Measurements from ENCODE around the gene CMYA5. TPM values are rescaled to one million over a fixed set of nuclear protein-coding genes. Genes with fewer than 3 reads are reported as not detected.

Gene CMYA5
- total and polyA plus RNA-seq, 2 of the 4 experiments (the other 2 are of a cell fraction) = 0.39 to 0.90 TPM

DNA sequence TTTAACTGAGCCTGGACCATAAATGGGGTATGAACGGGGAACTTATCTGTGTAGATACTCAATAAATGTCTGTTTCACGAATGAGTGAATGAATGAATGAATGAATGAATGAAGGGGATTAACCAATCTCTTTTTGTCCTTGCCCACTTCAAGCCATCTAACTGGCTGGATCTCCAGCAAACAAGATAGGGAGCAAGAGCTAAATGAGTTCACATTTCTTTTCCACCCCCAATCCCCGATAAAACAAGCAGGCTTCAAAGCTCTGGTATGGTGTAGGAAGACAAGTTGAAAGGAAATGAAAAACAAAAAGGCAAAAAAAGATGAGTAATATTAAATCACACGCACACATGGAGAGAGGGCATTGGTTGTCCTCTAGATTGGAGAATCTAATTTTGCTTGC lies 84.0 kb downstream of the CMYA5 start:
- Histone ChIP-seq H2AK9ac (replicated peaks; ENCODE audit: low read depth, low read length, poor library complexity) (no peak overlapping the region), H4K20me1 (ENCODE audit: insufficient read depth, low read length) (no peaks in the 10 kb centered on the region), H3K79me1 (ENCODE audit: low read depth in 1 of 2, low read length in 2 of 2) (no peaks in the 10 kb centered on the region), H2BK5ac (ENCODE audit: low read depth, low read length, poor library complexity, severe bottlenecking) (no peak overlapping the region), H3K9ac (ENCODE audit: low read depth, low read length) (no peak overlapping the region), H3K23ac (ENCODE audit: low read depth, low read length) (no peak overlapping the region), H2AK5ac (ENCODE audit: low read depth, low read length) (no peak overlapping the region), H3K4me3 (ENCODE audit: insufficient read depth, low read depth, low read length) (no peak overlapping the region), H4K8ac (ENCODE audit: low read depth in 2 of 2, low read length in 2 of 2) (no peak overlapping the region), H3K9me1 (ENCODE audit: insufficient read depth, low read length) (no peaks in the 10 kb centered on the region), H3K18ac (ENCODE audit: low read depth, low read length) (no peak overlapping the region), H3K27me3 (ENCODE audit: control insufficient read depth, insufficient read depth, low read length) (no peaks in the 10 kb centered on the region), H2BK20ac (ENCODE audit: low read depth, low read length) (no peak overlapping the region), H4K91ac (ENCODE audit: insufficient read depth, low read depth, low read length) (no peak overlapping the region), H2BK15ac (ENCODE audit: low read depth, low read length) (no peak overlapping the region), H3K27ac (ENCODE audit: insufficient read depth, low read length) (no peak overlapping the region), H3K9me3 (ENCODE audit: control insufficient read depth, insufficient read depth, low read length) (no peaks in the 10 kb centered on the region), H3K14ac (replicated peaks; ENCODE audit: low read depth, low read length) (no peak overlapping the region), H3K36me3 (ENCODE audit: control insufficient read depth, insufficient read depth, low read length) (no peaks in the 10 kb centered on the region), H3K56ac (ENCODE audit: extremely low read depth, insufficient read depth, low read length) (no peak overlapping the region), H2AFZ (replicated peaks; ENCODE audit: low read length, poor library complexity) (no peak overlapping the region), H2BK120ac (ENCODE audit: low read depth, low read length) (no peak overlapping the region), H4K5ac (ENCODE audit: low read depth, low read length) (no peak overlapping the region), H3K4me2 (ENCODE audit: low read depth, low read length) (no peak overlapping the region), H3K4me1 (ENCODE audit: control insufficient read depth, insufficient read depth, low read length) (no peaks in the 10 kb centered on the region), H3K4ac (ENCODE audit: low read depth, low read length) (no peak overlapping the region)
- CTCF ChIA-PET = no interaction called here
- WGBS, 2 experiments (ENCODE audit: extremely low coverage in 2 of 2, insufficient read length in 1 of 2) = no CpG with 5 or more reads among the region's 4 CpGs
- BruUV-seq (replicated peaks) = no TSS peak
- ATAC-seq (ENCODE audit: low read depth) = no peak
- intact Hi-C loops (cut with micrococcal nuclease) (no loop called here), dilution Hi-C loops (cut with HindIII; ENCODE audit: low sequenced_read_pairs, unreplicated experiment) (no loop called here), in situ Hi-C loops (cut with MboI; ENCODE audit: low sequenced_read_pairs) (no loop called here)
- TF ChIP-seq BHLHE40 (IDR thresholded peaks at IDR 0.05; ENCODE audit: low read depth, low read length) (no peak), RFX5 (IDR thresholded peaks at IDR 0.05; ENCODE audit: low read depth, low read length) (no peak), FOS (IDR thresholded peaks at IDR 0.05; ENCODE audit: low read depth, low read length) (no peak), SMC3 (IDR thresholded peaks at IDR 0.05; ENCODE audit: low read depth, low read length) (no peak), RAD21 (IDR thresholded peaks at IDR 0.05; ENCODE audit: low read length) (no peak), MXI1 (IDR thresholded peaks at IDR 0.05; ENCODE audit: borderline replicate concordance, low read depth, low read length) (no peak), RCOR1 (IDR thresholded peaks at IDR 0.05; ENCODE audit: insufficient replicate concordance, low read length) (no peak), POLR2A (IDR thresholded peaks at IDR 0.05; ENCODE audit: low read depth, low read length) (no peak), CHD1 (IDR thresholded peaks at IDR 0.05; ENCODE audit: low read depth, low read length) (no peak), CEBPB (IDR thresholded peaks at IDR 0.05; ENCODE audit: low read depth, low read length) (no peak), USF2 (IDR thresholded peaks at IDR 0.05; ENCODE audit: low read depth, low read length) (no peak), MAZ (IDR thresholded peaks at IDR 0.05; ENCODE audit: borderline replicate concordance, low read depth, low read length) (no peak), MAFK (IDR thresholded peaks at IDR 0.05; ENCODE audit: low read depth, low read length) (no peak), NFE2L2 (IDR thresholded peaks at IDR 0.05; ENCODE audit: low read depth, low read length) (no peak), ELK1 (IDR thresholded peaks at IDR 0.05; ENCODE audit: borderline replicate concordance, low read depth, low read length) (no peak)
- TF ChIP-seq, protein P1, sequence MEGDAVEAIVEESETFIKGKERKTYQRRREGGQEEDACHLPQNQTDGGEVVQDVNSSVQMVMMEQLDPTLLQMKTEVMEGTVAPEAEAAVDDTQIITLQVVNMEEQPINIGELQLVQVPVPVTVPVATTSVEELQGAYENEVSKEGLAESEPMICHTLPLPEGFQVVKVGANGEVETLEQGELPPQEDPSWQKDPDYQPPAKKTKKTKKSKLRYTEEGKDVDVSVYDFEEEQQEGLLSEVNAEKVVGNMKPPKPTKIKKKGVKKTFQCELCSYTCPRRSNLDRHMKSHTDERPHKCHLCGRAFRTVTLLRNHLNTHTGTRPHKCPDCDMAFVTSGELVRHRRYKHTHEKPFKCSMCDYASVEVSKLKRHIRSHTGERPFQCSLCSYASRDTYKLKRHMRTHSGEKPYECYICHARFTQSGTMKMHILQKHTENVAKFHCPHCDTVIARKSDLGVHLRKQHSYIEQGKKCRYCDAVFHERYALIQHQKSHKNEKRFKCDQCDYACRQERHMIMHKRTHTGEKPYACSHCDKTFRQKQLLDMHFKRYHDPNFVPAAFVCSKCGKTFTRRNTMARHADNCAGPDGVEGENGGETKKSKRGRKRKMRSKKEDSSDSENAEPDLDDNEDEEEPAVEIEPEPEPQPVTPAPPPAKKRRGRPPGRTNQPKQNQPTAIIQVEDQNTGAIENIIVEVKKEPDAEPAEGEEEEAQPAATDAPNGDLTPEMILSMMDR (conservative IDR thresholded peaks at IDR 0.05; ENCODE audit: low read depth, low read length) = no peak
- POLR2A ChIA-PET (ENCODE audit: unreplicated experiment) = no interaction called here
- DNase-seq = no peak
